Loucy (cell line): ENCODE results near the gene MAP3K20.
"Not testable (repeated sequence)": the region's sequence is repeated elsewhere in the genome, so short reads cannot be mapped to it uniquely, and the experiment has no call there.

Source experiments
- H2AFZ ChIP-seq: fragments of 200-600 bp; sonication (generic); 2 replicates; pipeline ENCODE4 v1.6.0; 2016; ENCODE audit warnings: antibody characterized with exemption, mild to moderate bottlenecking, low read length, moderate library complexity
- H3F3A ChIP-seq: fragments of 200-600 bp; 2 replicates; pipeline ENCODE4 v1.6.0; 2016; ENCODE audit warnings: antibody characterized with exemption, low read depth, mild to moderate bottlenecking
- H3K27me3 ChIP-seq: fragments of 200-600 bp; sonication (generic); 2 replicates; pipeline ENCODE4 v1.6.1; 2014; ENCODE audit warnings: low read length, mild to moderate bottlenecking; ENCODE audit not compliant: insufficient read depth, poor library complexity, severe bottlenecking
- H3K36me3 ChIP-seq: fragments of 200-600 bp; sonication (generic); 2 replicates; pipeline ENCODE4 v1.6.1; 2016; ENCODE audit warnings: low read length; ENCODE audit not compliant: insufficient read depth
- H3K4me1 ChIP-seq: fragments of 200-600 bp; sonication (generic); 2 replicates; pipeline ENCODE4 v1.5.1; 2014; ENCODE audit warnings: low read length, mild to moderate bottlenecking; ENCODE audit not compliant: insufficient read depth, poor library complexity, severe bottlenecking
- H3K4me2 ChIP-seq: fragments of 200-600 bp; sonication (generic); 2 replicates; pipeline ENCODE4 v1.6.0; 2014; ENCODE audit warnings: antibody characterized with exemption, low read length, low read depth, mild to moderate bottlenecking; ENCODE audit not compliant: poor library complexity, severe bottlenecking
- H3K4me3 ChIP-seq: fragments of 200-600 bp; sonication (generic); 2 replicates; pipeline ENCODE4 v1.5.1; 2014; ENCODE audit warnings: low read length, mild to moderate bottlenecking, mixed read lengths; ENCODE audit not compliant: poor library complexity, severe bottlenecking
- H3K79me2 ChIP-seq: fragments of 200-600 bp; sonication (generic); 2 replicates; pipeline ENCODE4 v1.6.1; 2014; ENCODE audit warnings: low read length; ENCODE audit not compliant: insufficient read depth
- H3K9ac ChIP-seq: fragments of 200-600 bp; sonication (generic); 2 replicates; pipeline ENCODE4 v1.6.0; 2014; ENCODE audit warnings: mild to moderate bottlenecking, low read depth, low read length, moderate library complexity; ENCODE audit not compliant: poor library complexity, severe bottlenecking
- H3K9me2 ChIP-seq: fragments of 200-600 bp; sonication (generic); replicated peaks from 2 replicates; pipeline ENCODE4 v1.6.1; 2016; ENCODE audit warnings: low read depth, low read length, mixed read lengths
- H3K9me3 ChIP-seq: fragments of 200-600 bp; sonication (generic); 2 replicates; pipeline ENCODE4 v1.6.1; 2014; ENCODE audit warnings: mild to moderate bottlenecking, antibody characterized with exemption, low read length, low read depth; ENCODE audit not compliant: insufficient read depth
- H4K20me1 ChIP-seq: fragments of 200-600 bp; sonication (generic); 2 replicates; pipeline ENCODE4 v1.6.0; 2014; ENCODE audit warnings: antibody characterized with exemption, low read length, mild to moderate bottlenecking; ENCODE audit not compliant: insufficient read depth, poor library complexity, severe bottlenecking
- EZH2phosphoT487 ChIP-seq: fragments of 200-600 bp; IDR thresholded peaks from 2 replicates; pipeline ENCODE4 v1.6.1; 2018; ENCODE audit warnings: antibody characterized with exemption, mild to moderate bottlenecking, moderate library complexity, borderline replicate concordance
- TF ChIP-seq, protein P1 (sequence below): fragments of 200-600 bp; sonication (generic); conservative IDR thresholded peaks from 2 replicates; pipeline ENCODE4 v1.5.1; 2014; ENCODE audit warnings: mild to moderate bottlenecking, antibody characterized with exemption, low read length

MAP3K20 gene

DNA sequence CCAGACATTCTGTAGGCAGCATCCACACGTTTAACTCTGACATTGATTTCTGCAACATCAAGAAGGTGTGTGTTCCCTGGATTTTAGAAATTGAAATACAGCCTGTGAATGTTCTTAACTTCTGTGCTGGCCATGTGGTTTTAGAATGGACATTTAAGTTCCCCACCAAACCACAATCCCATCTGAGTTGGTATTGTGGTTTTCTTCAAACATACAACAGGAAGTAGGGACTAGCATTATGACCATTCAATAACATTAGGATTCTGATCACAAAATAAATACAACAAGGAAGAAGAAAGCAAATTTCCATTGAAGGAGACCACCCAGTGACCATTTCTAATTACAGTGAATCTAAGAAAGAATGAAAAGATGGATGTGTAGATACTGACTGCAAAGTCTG is 51.2 kb downstream of the MAP3K20 start:
- TF ChIP-seq, protein P1, sequence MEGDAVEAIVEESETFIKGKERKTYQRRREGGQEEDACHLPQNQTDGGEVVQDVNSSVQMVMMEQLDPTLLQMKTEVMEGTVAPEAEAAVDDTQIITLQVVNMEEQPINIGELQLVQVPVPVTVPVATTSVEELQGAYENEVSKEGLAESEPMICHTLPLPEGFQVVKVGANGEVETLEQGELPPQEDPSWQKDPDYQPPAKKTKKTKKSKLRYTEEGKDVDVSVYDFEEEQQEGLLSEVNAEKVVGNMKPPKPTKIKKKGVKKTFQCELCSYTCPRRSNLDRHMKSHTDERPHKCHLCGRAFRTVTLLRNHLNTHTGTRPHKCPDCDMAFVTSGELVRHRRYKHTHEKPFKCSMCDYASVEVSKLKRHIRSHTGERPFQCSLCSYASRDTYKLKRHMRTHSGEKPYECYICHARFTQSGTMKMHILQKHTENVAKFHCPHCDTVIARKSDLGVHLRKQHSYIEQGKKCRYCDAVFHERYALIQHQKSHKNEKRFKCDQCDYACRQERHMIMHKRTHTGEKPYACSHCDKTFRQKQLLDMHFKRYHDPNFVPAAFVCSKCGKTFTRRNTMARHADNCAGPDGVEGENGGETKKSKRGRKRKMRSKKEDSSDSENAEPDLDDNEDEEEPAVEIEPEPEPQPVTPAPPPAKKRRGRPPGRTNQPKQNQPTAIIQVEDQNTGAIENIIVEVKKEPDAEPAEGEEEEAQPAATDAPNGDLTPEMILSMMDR: no peak
- no peak for TF ChIP-seq EZH2phosphoT487
- Histone ChIP-seq H3F3A (no peaks in the 10 kb centered on the region), H3K9me2 (no peaks in the 10 kb centered on the region), H3K4me2 (no peak overlapping the region), H3K4me3 (no peak overlapping the region), H4K20me1 (no peaks in the 10 kb centered on the region), H3K4me1 (peaks cover 5% of the 10 kb centered on the region), H3K27me3 (peaks cover 9% of the 10 kb centered on the region), H3K9me3 (no peaks in the 10 kb centered on the region), H3K9ac (no peak overlapping the region), H3K36me3 (no peaks in the 10 kb centered on the region), H2AFZ (no peak overlapping the region), H3K79me2 (no peaks in the 10 kb centered on the region)

DNA sequence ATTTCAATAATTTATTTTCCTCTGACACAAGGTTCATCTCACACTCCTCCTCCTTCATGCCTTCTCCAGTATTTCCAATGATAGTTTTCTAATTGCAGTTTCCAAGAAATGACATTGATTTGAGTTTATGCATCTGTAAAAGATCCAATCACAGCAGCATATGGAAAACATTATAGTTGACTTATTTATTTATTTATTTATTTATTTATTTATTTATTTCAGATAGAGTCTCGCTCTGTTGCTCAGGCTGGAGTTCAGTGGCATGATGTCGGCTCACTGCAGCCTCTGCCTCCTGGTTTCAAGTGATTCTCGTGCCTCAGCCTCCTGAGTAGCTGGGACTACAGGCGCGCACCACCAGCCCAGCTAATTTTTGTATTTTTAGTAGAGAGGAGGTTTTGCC is 52.5 kb downstream of the MAP3K20 start:
- H2AFZ ChIP-seq, H3K36me3 ChIP-seq, H3K4me2 ChIP-seq, H3K9ac ChIP-seq, H3K4me1 ChIP-seq, H3K27me3 ChIP-seq, H3K9me3 ChIP-seq, H3K9me2 ChIP-seq, H4K20me1 ChIP-seq, H3K79me2 ChIP-seq, H3K4me3 ChIP-seq, H3F3A ChIP-seq: not testable (repeated sequence)

DNA sequence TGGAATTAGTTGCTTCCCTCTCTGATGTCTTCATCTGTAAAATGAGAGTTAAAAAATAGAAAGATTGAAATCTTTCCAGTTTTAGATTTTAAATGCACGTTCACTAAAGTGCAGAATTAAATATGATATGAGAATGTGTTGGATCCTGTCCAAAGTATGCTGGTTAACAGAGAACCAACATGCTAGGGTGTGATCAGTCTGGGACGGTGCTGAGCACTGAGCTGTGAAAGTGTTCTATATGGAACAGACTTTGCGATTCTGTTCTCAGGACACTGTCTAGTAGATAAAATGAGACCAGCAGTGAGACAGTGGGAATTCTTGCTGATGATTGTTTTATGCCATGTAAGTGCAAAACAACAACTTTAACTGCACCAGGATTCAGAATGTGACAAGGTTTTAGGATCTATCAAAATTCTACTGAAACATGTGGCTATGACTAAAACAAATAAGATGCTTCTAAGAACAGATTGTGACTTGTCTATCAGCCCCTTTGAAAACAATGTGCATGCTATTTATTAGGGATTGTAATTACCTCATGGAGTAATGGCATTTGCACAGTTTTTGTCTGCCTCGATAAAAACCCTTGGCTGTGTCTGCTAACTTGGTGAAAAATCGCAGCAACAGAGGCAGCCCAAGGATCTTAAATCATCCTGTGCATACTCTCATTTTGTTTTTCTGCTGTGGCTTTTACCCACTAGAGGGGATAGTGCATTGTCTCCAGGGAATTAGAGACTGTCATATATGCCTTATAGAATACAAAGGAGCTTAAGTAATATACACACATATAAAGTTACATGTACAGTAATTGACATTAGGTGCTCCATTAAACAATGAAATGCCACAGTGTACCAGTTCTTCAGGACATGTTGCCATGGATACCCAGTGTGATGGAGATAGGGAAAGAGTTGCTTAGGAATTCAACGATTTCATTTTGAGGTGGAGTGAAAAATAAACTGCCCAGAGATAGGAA is 55.1 kb downstream of the MAP3K20 start:
- Histone ChIP-seq H3K9me2 (no peaks in the 10 kb centered on the region), H3K27me3 (peaks cover 9% of the 10 kb centered on the region), H3F3A (no peaks in the 10 kb centered on the region), H3K4me2 (no peak overlapping the region), H3K4me1 (peaks cover 11% of the 10 kb centered on the region), H3K9ac (no peak overlapping the region), H3K36me3 (no peaks in the 10 kb centered on the region), H3K79me2 (no peaks in the 10 kb centered on the region), H2AFZ (no peak overlapping the region), H4K20me1 (no peaks in the 10 kb centered on the region), H3K4me3 (no peak overlapping the region), H3K9me3 (no peaks in the 10 kb centered on the region)
- TF ChIP-seq, protein P1: no peak
- no peak for TF ChIP-seq EZH2phosphoT487

DNA sequence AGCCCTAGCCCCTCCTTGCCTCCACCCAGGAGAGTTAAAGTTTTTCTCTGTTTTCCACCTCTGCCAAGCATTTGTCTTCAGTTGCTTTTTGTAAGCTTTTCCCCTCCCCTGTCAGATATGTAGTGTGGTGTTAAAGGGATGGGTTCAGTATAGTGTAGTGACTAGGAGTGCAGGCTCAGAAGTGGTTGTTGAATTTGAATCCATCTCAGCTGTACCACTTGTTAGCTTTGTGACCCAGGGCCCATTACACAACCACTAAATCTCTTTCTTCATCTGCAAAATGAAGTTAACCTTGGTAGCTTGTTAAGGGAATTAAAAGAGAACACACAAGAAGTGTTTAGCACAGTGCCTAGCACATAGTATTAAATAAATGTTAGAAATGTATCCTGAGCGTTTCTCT is 56.9 kb downstream of the MAP3K20 start:
- Histone ChIP-seq H3K4me3 (no peak overlapping the region), H3K27me3 (peaks cover 9% of the 10 kb centered on the region), H3K9me2 (no peaks in the 10 kb centered on the region), H4K20me1 (no peaks in the 10 kb centered on the region), H3K9ac (no peak overlapping the region), H3K9me3 (no peaks in the 10 kb centered on the region), H3K36me3 (no peaks in the 10 kb centered on the region), H3F3A (no peaks in the 10 kb centered on the region), H3K79me2 (no peaks in the 10 kb centered on the region), H3K4me1 (peaks cover 14% of the 10 kb centered on the region), H3K4me2 (no peak overlapping the region), H2AFZ (no peak overlapping the region)
- no peak for TF ChIP-seq EZH2phosphoT487
- TF ChIP-seq, protein P1: no peak
